ENCODE measurements around the gene PLCB3. TPM values are rescaled to one million over a fixed set of nuclear protein-coding genes. Genes with fewer than 3 reads are reported as not detected.
"Not testable (repeated sequence)": the region's sequence is repeated elsewhere in the genome, so short reads cannot be mapped to it uniquely, and the experiment has no call there.

PLCB3 gene
- polyA plus RNA-seq, 1 donor from 2014 or later = 2.1 TPM

- Histone ChIP-seq H3F3A (ENCODE audit: insufficient read depth, low read length, poor library complexity, severe bottlenecking) (no peaks in the 10 kb centered on the region), H3K4me2 (ENCODE audit: low read length) (peak overlapping the region; percentile 89), H3K9ac (ENCODE audit: low read length) (peak overlapping the region; percentile 85), H3K36me3 (ENCODE audit: insufficient read depth, low read length) (no peaks in the 10 kb centered on the region), H3K27me3 (ENCODE audit: insufficient read depth, low read depth, low read length) (peaks cover under 1% of the 10 kb centered on the region), H2AFZ (ENCODE audit: low read depth, low read length) (no peak overlapping the region), H3K9me3 (ENCODE audit: low read length) (no peaks in the 10 kb centered on the region), H4K20me1 (ENCODE audit: insufficient read depth) (no peaks in the 10 kb centered on the region), H3K27ac (ENCODE audit: low read length) (peak overlapping the region; percentile 57), H3K79me2 (replicated peaks; ENCODE audit: insufficient read depth, low read length) (peaks cover 13% of the 10 kb centered on the region), H3K9me2 (ENCODE audit: insufficient read depth, low read length) (no peaks in the 10 kb centered on the region), H3K4me3 (ENCODE audit: low read length) (peak overlapping the region; percentile 99)
- TF ChIP-seq MXI1 (conservative IDR thresholded peaks at IDR 0.05; ENCODE audit: poor library complexity, severe bottlenecking) (no peak), EZH2 (IDR thresholded peaks at IDR 0.05; ENCODE audit: borderline replicate concordance, insufficient read depth, low read length, poor library complexity, severe bottlenecking) (no peak), RAD21 (conservative IDR thresholded peaks at IDR 0.05) (no peak), TAF1 (IDR thresholded peaks at IDR 0.05; ENCODE audit: low read depth) (no peak), EP300 (conservative IDR thresholded peaks at IDR 0.05; ENCODE audit: poor library complexity, severe bottlenecking) (no peak), POLR2AphosphoS5 (IDR thresholded peaks at IDR 0.05) (no peak), SMC3 (conservative IDR thresholded peaks at IDR 0.05; ENCODE audit: poor library complexity) (no peak)
- TF ChIP-seq, protein P1, sequence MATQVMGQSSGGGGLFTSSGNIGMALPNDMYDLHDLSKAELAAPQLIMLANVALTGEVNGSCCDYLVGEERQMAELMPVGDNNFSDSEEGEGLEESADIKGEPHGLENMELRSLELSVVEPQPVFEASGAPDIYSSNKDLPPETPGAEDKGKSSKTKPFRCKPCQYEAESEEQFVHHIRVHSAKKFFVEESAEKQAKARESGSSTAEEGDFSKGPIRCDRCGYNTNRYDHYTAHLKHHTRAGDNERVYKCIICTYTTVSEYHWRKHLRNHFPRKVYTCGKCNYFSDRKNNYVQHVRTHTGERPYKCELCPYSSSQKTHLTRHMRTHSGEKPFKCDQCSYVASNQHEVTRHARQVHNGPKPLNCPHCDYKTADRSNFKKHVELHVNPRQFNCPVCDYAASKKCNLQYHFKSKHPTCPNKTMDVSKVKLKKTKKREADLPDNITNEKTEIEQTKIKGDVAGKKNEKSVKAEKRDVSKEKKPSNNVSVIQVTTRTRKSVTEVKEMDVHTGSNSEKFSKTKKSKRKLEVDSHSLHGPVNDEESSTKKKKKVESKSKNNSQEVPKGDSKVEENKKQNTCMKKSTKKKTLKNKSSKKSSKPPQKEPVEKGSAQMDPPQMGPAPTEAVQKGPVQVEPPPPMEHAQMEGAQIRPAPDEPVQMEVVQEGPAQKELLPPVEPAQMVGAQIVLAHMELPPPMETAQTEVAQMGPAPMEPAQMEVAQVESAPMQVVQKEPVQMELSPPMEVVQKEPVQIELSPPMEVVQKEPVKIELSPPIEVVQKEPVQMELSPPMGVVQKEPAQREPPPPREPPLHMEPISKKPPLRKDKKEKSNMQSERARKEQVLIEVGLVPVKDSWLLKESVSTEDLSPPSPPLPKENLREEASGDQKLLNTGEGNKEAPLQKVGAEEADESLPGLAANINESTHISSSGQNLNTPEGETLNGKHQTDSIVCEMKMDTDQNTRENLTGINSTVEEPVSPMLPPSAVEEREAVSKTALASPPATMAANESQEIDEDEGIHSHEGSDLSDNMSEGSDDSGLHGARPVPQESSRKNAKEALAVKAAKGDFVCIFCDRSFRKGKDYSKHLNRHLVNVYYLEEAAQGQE (IDR thresholded peaks at IDR 0.05; ENCODE audit: borderline replicate concordance) = no peak
- TF ChIP-seq, protein P2, sequence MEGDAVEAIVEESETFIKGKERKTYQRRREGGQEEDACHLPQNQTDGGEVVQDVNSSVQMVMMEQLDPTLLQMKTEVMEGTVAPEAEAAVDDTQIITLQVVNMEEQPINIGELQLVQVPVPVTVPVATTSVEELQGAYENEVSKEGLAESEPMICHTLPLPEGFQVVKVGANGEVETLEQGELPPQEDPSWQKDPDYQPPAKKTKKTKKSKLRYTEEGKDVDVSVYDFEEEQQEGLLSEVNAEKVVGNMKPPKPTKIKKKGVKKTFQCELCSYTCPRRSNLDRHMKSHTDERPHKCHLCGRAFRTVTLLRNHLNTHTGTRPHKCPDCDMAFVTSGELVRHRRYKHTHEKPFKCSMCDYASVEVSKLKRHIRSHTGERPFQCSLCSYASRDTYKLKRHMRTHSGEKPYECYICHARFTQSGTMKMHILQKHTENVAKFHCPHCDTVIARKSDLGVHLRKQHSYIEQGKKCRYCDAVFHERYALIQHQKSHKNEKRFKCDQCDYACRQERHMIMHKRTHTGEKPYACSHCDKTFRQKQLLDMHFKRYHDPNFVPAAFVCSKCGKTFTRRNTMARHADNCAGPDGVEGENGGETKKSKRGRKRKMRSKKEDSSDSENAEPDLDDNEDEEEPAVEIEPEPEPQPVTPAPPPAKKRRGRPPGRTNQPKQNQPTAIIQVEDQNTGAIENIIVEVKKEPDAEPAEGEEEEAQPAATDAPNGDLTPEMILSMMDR (IDR thresholded peaks at IDR 0.05; ENCODE audit: poor library complexity, severe bottlenecking) = no peak
These were observed 5.3 kb upstream of the PLCB3 start for GRCh38 chr11:64245797-64246620.

- peak overlapping the region; percentile 99 for H3K4me3 ChIP-seq (ENCODE audit: low read length)
- not testable (repeated sequence) for H3K36me3 ChIP-seq (ENCODE audit: insufficient read depth, low read length); H3K27ac ChIP-seq (ENCODE audit: low read length); H3K27me3 ChIP-seq (ENCODE audit: insufficient read depth, low read depth, low read length); H3F3A ChIP-seq (ENCODE audit: insufficient read depth, low read length, poor library complexity, severe bottlenecking); H3K9me3 ChIP-seq (ENCODE audit: low read length); H3K9me2 ChIP-seq (ENCODE audit: insufficient read depth, low read length); H4K20me1 ChIP-seq (ENCODE audit: insufficient read depth); H3K4me2 ChIP-seq (ENCODE audit: low read length); H2AFZ ChIP-seq (ENCODE audit: low read depth, low read length)
- H3K9ac ChIP-seq (ENCODE audit: low read length) = peak overlapping the region; percentile 85
- peaks cover 13% of the 10 kb centered on the region for H3K79me2 ChIP-seq (replicated peaks; ENCODE audit: insufficient read depth, low read length)
These were observed 4.8 kb upstream of the PLCB3 start for GRCh38 chr11:64246621-64246870.
